Caco-2 (cell line): ENCODE results near the gene DRAP1. TPM values are rescaled to one million over a fixed set of nuclear protein-coding genes. Genes with fewer than 3 reads are reported as not detected.
A peak's percentile ranks its signal among the peaks of the same experiment; 100 is the strongest.

ENCODE experiments used
- BruUV-seq: library from RNA; stranded (reverse); fragments of 400-500 nt; replicated peaks from 2 replicates; lab custom pipeline; 2021; lab: Mats Ljungman, UMichigan
- CTCF ChIA-PET: fragments of 300-600 bp; sonication (Branson Sonifier 250); formaldehyde crosslinking; loops from one replicate; lab custom pipeline; 2022; ENCODE audit warnings: antibody characterized with exemption; lab: Charles Lee
- POLR2A ChIA-PET: fragments of 300-600 bp; sonication (Branson Sonifier 250); formaldehyde crosslinking; loops from one replicate; lab custom pipeline; 2022; ENCODE audit warnings: antibody characterized with exemption; lab: Charles Lee
- DNase-seq, 2 experiments: peaks; one replicate each; pipeline versions ENCODE4 v3.0.0 to v3.0.0-alpha.2; 2020 to 2022
- H3K27me3 ChIP-seq: replicated peaks from 2 replicates; pipeline ENCODE4 v1.6.0; 2011; ENCODE audit warnings: low read length; ENCODE audit not compliant: control insufficient read depth, insufficient read depth
- H3K36me3 ChIP-seq: 2 replicates; pipeline ENCODE4 v1.5.1; 2011; ENCODE audit warnings: low read length; ENCODE audit not compliant: control insufficient read depth, insufficient read depth
- H3K4me1 ChIP-seq: fragments of 250-450 bp; sonication (Bioruptor Pico); 2 replicates; pipeline ENCODE4 v1.5.1; 2020; ENCODE audit warnings: mild to moderate bottlenecking
- H3K4me3 ChIP-seq: 2 replicates; pipeline ENCODE4 v1.5.1; 2011; ENCODE audit warnings: low read depth, mild to moderate bottlenecking, control low read depth, low read length
- H3K9me3 ChIP-seq: fragments of 250-450 bp; sonication (Bioruptor Pico); 2 replicates; pipeline ENCODE4 v1.5.1; 2020; ENCODE audit warnings: mild to moderate bottlenecking, moderate library complexity
- H3K27ac Mint-ChIP-seq: one replicate; pipeline ENCODE4 v1.8.0; 2022; ENCODE audit warnings: mixed read lengths; ENCODE audit not compliant: unreplicated experiment
- H3K27me3 Mint-ChIP-seq: one replicate; pipeline ENCODE4 v1.8.0; 2022; ENCODE audit warnings: mixed read lengths; ENCODE audit not compliant: insufficient read depth, unreplicated experiment
- H3K36me3 Mint-ChIP-seq: one replicate; pipeline ENCODE4 v1.8.0; 2022; ENCODE audit warnings: mild to moderate bottlenecking, mixed read lengths; ENCODE audit not compliant: insufficient read depth, unreplicated experiment
- H3K4me1 Mint-ChIP-seq: one replicate; pipeline ENCODE4 v1.8.0; 2022; ENCODE audit warnings: low read depth, mixed read lengths; ENCODE audit not compliant: unreplicated experiment
- H3K4me3 Mint-ChIP-seq: one replicate; pipeline ENCODE4 v1.8.0; 2022; ENCODE audit warnings: mild to moderate bottlenecking, moderate library complexity, mixed read lengths; ENCODE audit not compliant: unreplicated experiment
- H3K9me3 Mint-ChIP-seq: one replicate; pipeline ENCODE4 v1.8.0; 2022; ENCODE audit warnings: mixed read lengths; ENCODE audit not compliant: unreplicated experiment
- intact Hi-C: fragments of 100-400 bp; cut with micrococcal nuclease; formaldehyde crosslinking; loops from one replicate; pipeline ENCODE4 v1.10.0; 2022; ENCODE audit not compliant: unreplicated experiment
- total RNA-seq: library from RNA; stranded (reverse); gene quantifications from 2 replicates; pipeline ENCODE4 v1.2.3, GENCODE V29; 2022
- TF ChIP-seq, protein P1 (sequence below), 2 experiments: fragments of 200-600 bp in 1 of 2; IDR thresholded peaks; 1 replicate in 1 of 2; 2 replicates in 1 of 2; pipeline versions ENCODE4 v1.5.1 to v1.8.0; 2011 to 2022; ENCODE audit warnings: antibody characterized with exemption in 1 of 2, control low read depth in 1 of 2, inconsistent platforms in 1 of 2, low read depth in 1 of 2, low read length in 1 of 2, mild to moderate bottlenecking in 1 of 2, moderate library complexity in 1 of 2; ENCODE audit not compliant: insufficient read depth in 1 of 2, severe bottlenecking in 1 of 2, unreplicated experiment in 1 of 2

The DRAP1 gene
- total RNA-seq, 1 experiment from 2014 or later, result 91.0 TPM

DNA sequence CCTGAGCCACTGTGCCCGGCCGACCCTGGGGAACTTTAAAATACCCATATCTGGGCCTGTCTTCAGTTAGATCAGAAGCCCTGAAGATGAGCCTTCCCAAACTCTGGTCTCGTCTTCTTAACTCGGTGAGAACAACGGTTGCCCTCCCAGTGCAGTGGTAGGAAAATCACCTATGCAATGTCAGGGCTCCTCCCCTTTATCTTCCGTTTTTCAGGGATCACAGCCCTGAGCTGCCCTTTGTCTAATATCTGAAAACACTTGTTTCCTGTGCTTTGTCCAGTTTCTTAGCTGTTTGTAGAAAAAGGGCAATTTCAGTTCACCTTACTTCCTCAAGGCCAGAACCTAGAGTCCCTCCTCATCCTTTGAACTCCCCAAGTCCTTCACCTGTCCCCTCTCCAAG is 9.4 kb downstream of the DRAP1 start:
- CTCF ChIA-PET, result no interaction called here
- POLR2A ChIA-PET, result no interaction called here

DNA sequence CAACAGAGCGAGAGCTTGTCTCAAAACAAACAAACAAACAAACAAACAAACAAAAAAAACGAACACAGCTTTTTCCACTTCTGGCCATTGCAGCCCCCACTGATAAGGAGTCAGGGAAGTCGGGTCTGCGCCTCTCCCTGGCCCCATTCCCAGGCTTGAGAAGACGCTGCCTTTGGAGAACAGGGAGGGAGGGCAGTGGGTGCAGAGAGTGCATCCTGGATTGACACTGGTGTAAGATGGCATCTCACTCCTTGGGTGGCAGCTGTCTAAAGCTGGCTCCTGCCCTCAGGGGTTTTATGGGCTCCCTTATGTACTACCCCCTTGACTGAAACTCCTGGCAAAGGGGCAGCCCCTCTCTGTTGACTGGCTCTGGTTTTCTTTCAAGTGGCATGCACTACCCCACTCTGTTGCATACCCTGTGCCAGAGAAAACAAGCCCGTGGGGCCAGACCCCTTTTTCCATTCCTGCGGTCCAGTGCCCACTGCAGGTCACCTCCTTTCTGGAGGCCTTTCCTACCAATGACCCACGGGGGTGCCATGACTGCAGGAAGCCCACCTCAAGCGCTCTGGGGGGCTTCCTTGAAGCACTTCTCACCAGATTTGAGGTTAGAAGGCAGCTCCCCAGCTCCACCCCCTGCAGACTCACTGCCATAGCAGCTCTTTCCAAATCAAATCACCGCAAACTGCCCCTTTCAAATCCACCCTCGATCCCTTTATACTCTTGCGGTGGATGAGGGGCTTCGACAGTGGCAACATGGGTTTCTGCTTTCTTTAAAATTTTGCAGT is 12.7 kb downstream of the DRAP1 start:
- Mint-ChIP-seq H3K4me3 (no peak overlapping the region), H3K27ac (no peak overlapping the region), H3K27me3 (peaks cover 2% of the 10 kb centered on the region), H3K9me3 (no peaks in the 10 kb centered on the region), H3K36me3 (peaks cover 4% of the 10 kb centered on the region), H3K4me1 (no peaks in the 10 kb centered on the region)
- Histone ChIP-seq H3K27me3 (no peaks in the 10 kb centered on the region), H3K4me1 (no peaks in the 10 kb centered on the region), H3K9me3 (no peaks in the 10 kb centered on the region), H3K36me3 (no peaks in the 10 kb centered on the region), H3K4me3 (no peak overlapping the region)
- BruUV-seq, result no TSS peak
- intact Hi-C loops, result no loop called here
- TF ChIP-seq, protein P1, sequence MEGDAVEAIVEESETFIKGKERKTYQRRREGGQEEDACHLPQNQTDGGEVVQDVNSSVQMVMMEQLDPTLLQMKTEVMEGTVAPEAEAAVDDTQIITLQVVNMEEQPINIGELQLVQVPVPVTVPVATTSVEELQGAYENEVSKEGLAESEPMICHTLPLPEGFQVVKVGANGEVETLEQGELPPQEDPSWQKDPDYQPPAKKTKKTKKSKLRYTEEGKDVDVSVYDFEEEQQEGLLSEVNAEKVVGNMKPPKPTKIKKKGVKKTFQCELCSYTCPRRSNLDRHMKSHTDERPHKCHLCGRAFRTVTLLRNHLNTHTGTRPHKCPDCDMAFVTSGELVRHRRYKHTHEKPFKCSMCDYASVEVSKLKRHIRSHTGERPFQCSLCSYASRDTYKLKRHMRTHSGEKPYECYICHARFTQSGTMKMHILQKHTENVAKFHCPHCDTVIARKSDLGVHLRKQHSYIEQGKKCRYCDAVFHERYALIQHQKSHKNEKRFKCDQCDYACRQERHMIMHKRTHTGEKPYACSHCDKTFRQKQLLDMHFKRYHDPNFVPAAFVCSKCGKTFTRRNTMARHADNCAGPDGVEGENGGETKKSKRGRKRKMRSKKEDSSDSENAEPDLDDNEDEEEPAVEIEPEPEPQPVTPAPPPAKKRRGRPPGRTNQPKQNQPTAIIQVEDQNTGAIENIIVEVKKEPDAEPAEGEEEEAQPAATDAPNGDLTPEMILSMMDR (IDR thresholded peaks at IDR 0.05; ENCODE audit: insufficient read depth in 1 of 2, low read depth in 1 of 2, low read length in 1 of 2, severe bottlenecking in 1 of 2, unreplicated experiment in 1 of 2), result no peak
- no peak for DNase-seq
- ChIA-PET POLR2A (interaction anchor here (0.5 to 0.7 kb wide), 2 partner anchors 41 to 74 kb away, joined by 3 to 4 read pairs; partner anchors contain the start of gene CFL1), CTCF (interaction anchor here (0.6 to 0.7 kb wide), 2 partner anchors 41 to 47 kb away, joined by 3 to 5 read pairs; partner anchors contain the start of gene CCDC85B)

More for the DNA sequence above, 9.4 kb downstream of the DRAP1 start:
- Mint-ChIP-seq H3K4me1 (no peaks in the 10 kb centered on the region), H3K4me3 (no peak overlapping the region), H3K9me3 (no peaks in the 10 kb centered on the region), H3K36me3 (peaks cover 6% of the 10 kb centered on the region), H3K27me3 (no peaks in the 10 kb centered on the region), H3K27ac (peak overlapping the region; percentile 57)
- H3K9me3 ChIP-seq, result no peaks in the 10 kb centered on the region
- TF ChIP-seq, protein P1 (IDR thresholded peaks at IDR 0.05; ENCODE audit: insufficient read depth in 1 of 2, low read depth in 1 of 2, low read length in 1 of 2, severe bottlenecking in 1 of 2, unreplicated experiment in 1 of 2), result no peak
- BruUV-seq, result no TSS peak
- H3K4me3 ChIP-seq, result no peak overlapping the region
- H3K36me3 ChIP-seq, result no peaks in the 10 kb centered on the region
- DNase-seq, result no peak
- H3K27me3 ChIP-seq, result no peaks in the 10 kb centered on the region
- H3K4me1 ChIP-seq, result no peaks in the 10 kb centered on the region
- intact Hi-C loops, result no loop called here

DNA sequence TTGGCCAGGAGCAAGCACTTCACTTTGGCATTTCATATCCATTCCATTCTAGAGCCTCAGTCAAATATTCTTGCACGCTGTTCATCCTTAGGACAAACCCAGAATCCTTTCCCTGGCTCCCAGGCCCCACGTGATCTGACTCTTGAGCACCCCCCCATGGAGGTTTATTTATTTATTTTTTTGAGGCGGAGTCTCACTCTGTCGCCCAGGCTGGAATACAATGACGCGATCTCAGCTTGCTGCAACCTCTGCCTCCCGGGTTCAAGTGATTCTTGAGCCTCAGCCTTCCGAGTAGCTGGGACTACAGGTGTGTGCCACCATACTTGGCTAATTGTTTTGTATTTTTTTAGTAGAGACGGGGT is 13.3 kb downstream of the DRAP1 start:
- ChIA-PET CTCF (interaction anchor here (0.7 to 1.2 kb wide), 2 partner anchors 44 to 48 kb away, joined by 3 read pairs; partner anchors contain the start of gene FIBP), POLR2A (no interaction called here)
- Histone ChIP-seq H3K36me3 (no peaks in the 10 kb centered on the region), H3K4me3 (no peak overlapping the region), H3K9me3 (no peaks in the 10 kb centered on the region), H3K4me1 (no peaks in the 10 kb centered on the region), H3K27me3 (no peaks in the 10 kb centered on the region)
- TF ChIP-seq, protein P1 (IDR thresholded peaks at IDR 0.05; ENCODE audit: insufficient read depth in 1 of 2, low read depth in 1 of 2, low read length in 1 of 2, severe bottlenecking in 1 of 2, unreplicated experiment in 1 of 2), result no peak
- H3K9me3 Mint-ChIP-seq, result no peaks in the 10 kb centered on the region
- H3K36me3 Mint-ChIP-seq, result no peaks in the 10 kb centered on the region
- H3K4me3 Mint-ChIP-seq, result no peak overlapping the region
- no TSS peak for BruUV-seq
- H3K4me1 Mint-ChIP-seq, result no peaks in the 10 kb centered on the region
- peak in 1 of 2 experiments; percentile 49 for DNase-seq
- no peak overlapping the region for H3K27ac Mint-ChIP-seq
- peaks cover 4% of the 10 kb centered on the region for H3K27me3 Mint-ChIP-seq
- intact Hi-C loops, result no loop called here
